ENCODE results near the gene CYP2F1.
"Not testable (repeated sequence)": the region's sequence is repeated elsewhere in the genome, so short reads cannot be mapped to it uniquely, and the experiment has no call there.

The CYP2F1 gene

GRCh38 chr19:41127362-41127761, 13.1 kb downstream of the CYP2F1 start:
- not testable (repeated sequence) for DNase-seq (ENCODE audit: low read depth)

GRCh38 chr19:41127801-41128300, 13.6 kb downstream of the CYP2F1 start:
- DNase-seq (ENCODE audit: low read depth): peak; percentile 43

- no peak for DNase-seq (ENCODE audit: low read depth)
Observed at GRCh38 chr19:41128692-41129091, 14.5 kb downstream of the CYP2F1 start.

GRCh38 chr19:41131186-41131585, 17.0 kb downstream of the CYP2F1 start:
- no peak for DNase-seq (ENCODE audit: low read depth)

- DNase-seq (ENCODE audit: low read depth): no peak
Observed at GRCh38 chr19:41133260-41133659, 19.0 kb downstream of the CYP2F1 start.

GRCh38 chr19:41134616-41135015, 20.4 kb downstream of the CYP2F1 start:
- no peak for DNase-seq (ENCODE audit: low read depth)

GRCh38 chr19:41135390-41136384, 21.5 kb downstream of the CYP2F1 start:
- DNase-seq (ENCODE audit: low read depth): not testable (repeated sequence)

GRCh38 chr19:41136636-41137455, 22.6 kb downstream of the CYP2F1 start:
- no peak for DNase-seq (ENCODE audit: low read depth)

- DNase-seq (ENCODE audit: low read depth): peak; percentile 81
Observed at GRCh38 chr19:41144403-41144802, 30.2 kb downstream of the CYP2F1 start.

- DNase-seq (ENCODE audit: low read depth): no peak
Observed at GRCh38 chr19:41149831-41150230, 35.6 kb downstream of the CYP2F1 start.

- not testable (repeated sequence) for DNase-seq (ENCODE audit: low read depth)
Observed at GRCh38 chr19:41150986-41151385, 36.8 kb downstream of the CYP2F1 start.

- DNase-seq (ENCODE audit: low read depth): no peak
Observed at GRCh38 chr19:41154060-41154459, 39.8 kb downstream of the CYP2F1 start.

- no peak for DNase-seq (ENCODE audit: low read depth)
Observed at GRCh38 chr19:41156207-41156606, 42.0 kb downstream of the CYP2F1 start.

- no peak for DNase-seq (ENCODE audit: low read depth)
Observed at GRCh38 chr19:41159881-41160280, 45.6 kb downstream of the CYP2F1 start.

- DNase-seq (ENCODE audit: low read depth): no peak
Observed at GRCh38 chr19:41161903-41162302, 47.7 kb downstream of the CYP2F1 start.

- DNase-seq (ENCODE audit: low read depth): no peak
Observed at GRCh38 chr19:41166944-41167804, 52.9 kb downstream of the CYP2F1 start.

- no peak for DNase-seq (ENCODE audit: low read depth)
Observed at GRCh38 chr19:41172297-41173164, 58.3 kb downstream of the CYP2F1 start.

GRCh38 chr19:41174297-41174928, 60.2 kb downstream of the CYP2F1 start:
- no peak for DNase-seq (ENCODE audit: low read depth)

GRCh38 chr19:41175801-41176777, 61.9 kb downstream of the CYP2F1 start:
- no peak for DNase-seq (ENCODE audit: low read depth)

All from stimulated activated CD8-positive, alpha-beta memory T cell treated with anti-CD3 and anti-CD28 coated beads, Interleukin-15, amount 100 ng/mL, for 1 hour (primary cell).